Immature natural killer cell (primary cell): ENCODE results near the gene LSM14A. TPM values are rescaled to one million over a fixed set of nuclear protein-coding genes. Genes with fewer than 3 reads are reported as not detected.
"Not testable (repeated sequence)": the region's sequence is repeated elsewhere in the genome, so short reads cannot be mapped to it uniquely, and the experiment has no call there.

Source experiments
- DNase-seq, 3 donors: peaks; one replicate each; pipeline ENCODE4 v3.0.0; 2022; ENCODE audit warnings: mixed read lengths in 1 of 3
- H3K27ac Mint-ChIP-seq, 6 donors: one replicate each; pipeline ENCODE4 v1.8.0; 2020; ENCODE audit warnings: mixed read lengths in 6 of 6, mild to moderate bottlenecking in 5 of 6, inconsistent platforms in 4 of 6, moderate library complexity in 3 of 6
- H3K27me3 Mint-ChIP-seq, 3 donors: one replicate each; pipeline ENCODE4 v1.8.0; 2020 to 2021; ENCODE audit warnings: low read depth in 3 of 3, mild to moderate bottlenecking in 3 of 3, mixed read lengths in 3 of 3, moderate library complexity in 3 of 3, inconsistent platforms in 1 of 3
- H3K36me3 Mint-ChIP-seq, 3 donors: one replicate each; pipeline ENCODE4 v1.8.0; 2020; ENCODE audit warnings: mixed read lengths in 3 of 3, inconsistent platforms in 2 of 3, mild to moderate bottlenecking in 2 of 3
- H3K4me1 Mint-ChIP-seq, 2 donors: one replicate each; pipeline ENCODE4 v1.8.0; 2020; ENCODE audit warnings: inconsistent platforms in 2 of 2, mild to moderate bottlenecking in 2 of 2, mixed read lengths in 2 of 2, moderate library complexity in 1 of 2
- H3K4me3 Mint-ChIP-seq, 5 donors: one replicate each; pipeline ENCODE4 v1.8.0; 2020; ENCODE audit warnings: mild to moderate bottlenecking in 5 of 5, mixed read lengths in 5 of 5, inconsistent platforms in 3 of 5, moderate library complexity in 3 of 5
- H3K9me3 Mint-ChIP-seq, 6 donors: one replicate each; pipeline ENCODE4 v1.8.0; 2020; ENCODE audit warnings: mild to moderate bottlenecking in 6 of 6, mixed read lengths in 6 of 6, inconsistent platforms in 4 of 6, moderate library complexity in 3 of 6
- polyA plus RNA-seq, 3 donors: library from polyadenylated mRNA; unstranded; fragments of 300-500 nt; fragmentation: Illumina TruSeq; gene quantifications; one replicate each; pipeline ENCODE4 v1.2.3, GENCODE V29; 2021

Gene LSM14A
- 100 to 1,000 TPM; 120 to 175 (median 157) TPM for polyA plus RNA-seq

GRCh38 chr19:34171877-34172660 is at the start of gene LSM14A:
TSS of gene LSM14A (plus strand) at chr19:34172504. CDS start at chr19:34172643, 139 bp downstream.
- Mint-ChIP-seq H3K9me3 (no peaks in the 10 kb centered on the region), H3K27me3 (peaks cover 10 to 26% (median 14%) of the 10 kb centered on the region in 3 donors), H3K36me3 (peaks cover 0 to 7% (median 3%) of the 10 kb centered on the region in 3 donors), H3K4me1 (peaks cover 51 to 58% of the 10 kb centered on the region in 2 donors), H3K27ac (peak within 1 kb of the TSS; percentile 96 to 99 (median 98)), H3K4me3 (peak within 1 kb of the TSS; percentile 89 to 99 (median 97))
- peak; percentile 94 to 95 (median 95) for DNase-seq

- Mint-ChIP-seq H3K4me1 (no peaks in the 10 kb centered on the region), H3K36me3 (no peaks in the 10 kb centered on the region), H3K9me3 (no peaks in the 10 kb centered on the region), H3K4me3 (no peak overlapping the region), H3K27ac (no peak overlapping the region), H3K27me3 (peaks cover 0 to 10% (median 8%) of the 10 kb centered on the region in 3 donors)
- no peak for DNase-seq
Observed at GRCh38 chr19:34124828-34125227, 47.5 kb upstream of the LSM14A start.

GRCh38 chr19:34126966-34127365 is 45.3 kb upstream of the LSM14A start:
- Mint-ChIP-seq H3K4me3 (no peak overlapping the region), H3K36me3 (no peaks in the 10 kb centered on the region), H3K9me3 (no peaks in the 10 kb centered on the region), H3K4me1 (no peaks in the 10 kb centered on the region), H3K27ac (no peak overlapping the region), H3K27me3 (peaks cover 0 to 7% (median 5%) of the 10 kb centered on the region in 3 donors)
- DNase-seq, result no peak

GRCh38 chr19:34127684-34128189 is 44.6 kb upstream of the LSM14A start:
- H3K9me3 Mint-ChIP-seq, result no peaks in the 10 kb centered on the region
- H3K27me3 Mint-ChIP-seq, result peaks cover 0 to 6% (median 0%) of the 10 kb centered on the region in 3 donors
- no peaks in the 10 kb centered on the region for H3K4me1 Mint-ChIP-seq
- H3K4me3 Mint-ChIP-seq, result no peak overlapping the region
- H3K27ac Mint-ChIP-seq, result no peak overlapping the region
- H3K36me3 Mint-ChIP-seq, result no peaks in the 10 kb centered on the region
- no peak for DNase-seq

- H3K36me3 Mint-ChIP-seq, result no peaks in the 10 kb centered on the region
- no peak for DNase-seq
- H3K4me3 Mint-ChIP-seq, result no peak overlapping the region
- no peak overlapping the region for H3K27ac Mint-ChIP-seq
- H3K27me3 Mint-ChIP-seq, result peaks cover 0 to 4% (median 0%) of the 10 kb centered on the region in 3 donors
- H3K4me1 Mint-ChIP-seq, result peaks cover 0 to under 1% of the 10 kb centered on the region in 2 donors
- H3K9me3 Mint-ChIP-seq, result no peaks in the 10 kb centered on the region
Observed at GRCh38 chr19:34128558-34129250, 43.6 kb upstream of the LSM14A start.

GRCh38 chr19:34131100-34131499 is 41.2 kb upstream of the LSM14A start:
- H3K27me3 Mint-ChIP-seq, result peaks cover 0 to 2% (median 0%) of the 10 kb centered on the region in 3 donors
- H3K4me3 Mint-ChIP-seq, result no peak overlapping the region
- H3K9me3 Mint-ChIP-seq, result peaks cover 0 to 3% (median 0%) of the 10 kb centered on the region in 6 donors
- peaks cover 4 to 9% of the 10 kb centered on the region in 2 donors for H3K4me1 Mint-ChIP-seq
- H3K36me3 Mint-ChIP-seq, result no peaks in the 10 kb centered on the region
- DNase-seq, result no peak
- no peak overlapping the region for H3K27ac Mint-ChIP-seq

GRCh38 chr19:34132145-34132544 is 40.2 kb upstream of the LSM14A start:
- H3K36me3 Mint-ChIP-seq, H3K27ac Mint-ChIP-seq, DNase-seq, H3K4me1 Mint-ChIP-seq, H3K4me3 Mint-ChIP-seq, H3K9me3 Mint-ChIP-seq, H3K27me3 Mint-ChIP-seq: not testable (repeated sequence)

- not testable (repeated sequence) for H3K27me3 Mint-ChIP-seq, DNase-seq, H3K4me1 Mint-ChIP-seq, H3K36me3 Mint-ChIP-seq, H3K4me3 Mint-ChIP-seq, H3K27ac Mint-ChIP-seq, H3K9me3 Mint-ChIP-seq
Observed at GRCh38 chr19:34132706-34133105, 39.6 kb upstream of the LSM14A start.

GRCh38 chr19:34134190-34135053 is 37.9 kb upstream of the LSM14A start:
- H3K9me3 Mint-ChIP-seq, result peaks cover 0 to 3% (median 0%) of the 10 kb centered on the region in 6 donors
- no peaks in the 10 kb centered on the region for H3K36me3 Mint-ChIP-seq
- H3K4me1 Mint-ChIP-seq, result peaks cover 4 to 9% of the 10 kb centered on the region in 2 donors
- peak overlapping the region; percentile 85 to 94 (median 88) for H3K27ac Mint-ChIP-seq
- DNase-seq, result peak; percentile 87 to 92 (median 90)
- H3K27me3 Mint-ChIP-seq, result peaks cover 0 to 5% (median 2%) of the 10 kb centered on the region in 3 donors
- peak overlapping the region; percentile 86 to 91 (median 90) for H3K4me3 Mint-ChIP-seq

- no peaks in the 10 kb centered on the region for H3K36me3 Mint-ChIP-seq
- peak overlapping the region; percentile 86 to 91 (median 90) for H3K4me3 Mint-ChIP-seq
- H3K4me1 Mint-ChIP-seq, result peaks cover 4 to 9% of the 10 kb centered on the region in 2 donors
- DNase-seq, result no peak
- H3K27me3 Mint-ChIP-seq, result peaks cover 0 to 4% (median 3%) of the 10 kb centered on the region in 3 donors
- peak overlapping the region in 5 of 6 donors; percentile 85 to 94 (median 89) for H3K27ac Mint-ChIP-seq
- peaks cover 0 to 3% (median 0%) of the 10 kb centered on the region in 6 donors for H3K9me3 Mint-ChIP-seq
Observed at GRCh38 chr19:34135054-34135800, 37.1 kb upstream of the LSM14A start.

- no peak for DNase-seq
- Mint-ChIP-seq H3K4me3 (peak overlapping the region; percentile 58 to 91 (median 87)), H3K36me3 (no peaks in the 10 kb centered on the region), H3K27ac (peak overlapping the region in 3 of 6 donors; percentile 11 to 79 (median 62)), H3K27me3 (peaks cover 0 to 7% (median 3%) of the 10 kb centered on the region in 3 donors), H3K9me3 (peaks cover 0 to 3% (median 0%) of the 10 kb centered on the region in 6 donors), H3K4me1 (peaks cover 4 to 9% of the 10 kb centered on the region in 2 donors)
Observed at GRCh38 chr19:34135821-34136611, 36.3 kb upstream of the LSM14A start.

GRCh38 chr19:34141025-34141424 is 31.3 kb upstream of the LSM14A start:
- peaks cover 0 to 9% (median 3%) of the 10 kb centered on the region in 3 donors for H3K27me3 Mint-ChIP-seq
- no peaks in the 10 kb centered on the region for H3K4me1 Mint-ChIP-seq
- H3K4me3 Mint-ChIP-seq, result no peak overlapping the region
- H3K9me3 Mint-ChIP-seq, result no peaks in the 10 kb centered on the region
- no peak for DNase-seq
- no peaks in the 10 kb centered on the region for H3K36me3 Mint-ChIP-seq
- H3K27ac Mint-ChIP-seq, result no peak overlapping the region
